SIG-M5 treated with dmso at 0.1 percent for 504 hours (cell line): ENCODE results near the gene SMARCA2.

ENCODE experiments used
- DNase-seq: peaks from one replicate; lab custom pipeline; 2025; ENCODE audit not compliant: unreplicated experiment; lab: John Stamatoyannopoulos, UW

SMARCA2 gene

GRCh38 chr9:2086971-2087370 lies 71.8 kb downstream of the SMARCA2 start:
- DNase-seq, result no peak

GRCh38 chr9:2087500-2088313 lies 72.6 kb downstream of the SMARCA2 start:
- peak; percentile 42 for DNase-seq

- DNase-seq, result no peak
Observed at GRCh38 chr9:2093920-2094597, 78.9 kb downstream of the SMARCA2 start.

- DNase-seq, result no peak
Observed at GRCh38 chr9:2096376-2096970, 81.3 kb downstream of the SMARCA2 start.

- DNase-seq, result no peak
Observed at GRCh38 chr9:2106666-2107065, 91.5 kb downstream of the SMARCA2 start.

GRCh38 chr9:2107906-2108451 lies 92.8 kb downstream of the SMARCA2 start:
- no peak for DNase-seq

GRCh38 chr9:2109069-2109650 lies 94.0 kb downstream of the SMARCA2 start:
- DNase-seq, result no peak

- DNase-seq, result no peak
Observed at GRCh38 chr9:2110036-2110435, 94.9 kb downstream of the SMARCA2 start.

- peak; percentile 7 for DNase-seq
Observed at GRCh38 chr9:2116073-2116472, 100.9 kb downstream of the SMARCA2 start.

GRCh38 chr9:2117527-2117926 lies 102.4 kb downstream of the SMARCA2 start:
- no peak for DNase-seq

GRCh38 chr9:2119566-2119965 lies 104.4 kb downstream of the SMARCA2 start:
- no peak for DNase-seq

GRCh38 chr9:2120926-2121689 lies 106.0 kb downstream of the SMARCA2 start:
- DNase-seq, result no peak

- DNase-seq, result no peak
Observed at GRCh38 chr9:2122299-2122698, 107.2 kb downstream of the SMARCA2 start.

- DNase-seq, result peak; percentile 31
Observed at GRCh38 chr9:2125906-2126305, 110.8 kb downstream of the SMARCA2 start.

GRCh38 chr9:2126331-2126803 lies 111.2 kb downstream of the SMARCA2 start:
- DNase-seq, result no peak

- no peak for DNase-seq
Observed at GRCh38 chr9:2127486-2127885, 112.3 kb downstream of the SMARCA2 start.

- no peak for DNase-seq
Observed at GRCh38 chr9:2128141-2128540, 113.0 kb downstream of the SMARCA2 start.

- no peak for DNase-seq
Observed at GRCh38 chr9:2128618-2129017, 113.5 kb downstream of the SMARCA2 start.

GRCh38 chr9:2130941-2131340 lies 115.8 kb downstream of the SMARCA2 start:
- DNase-seq, result no peak

GRCh38 chr9:2132484-2133082 lies 117.4 kb downstream of the SMARCA2 start:
- peak; percentile 18 for DNase-seq
